ENCODE results near the gene ZSCAN12.

GRCh38 chr6:28395918-28396317 is 3.6 kb downstream of the ZSCAN12 start:
- no peak for TF ChIP-seq CTCF (IDR thresholded peaks at IDR 0.05)
- TF ChIP-seq POLR2A (IDR thresholded peaks at IDR 0.05) = no peak
- TF ChIP-seq POLR2AphosphoS5 (IDR thresholded peaks at IDR 0.05) = no peak
